ENCODE results near the gene PROSER3.
"Not testable (repeated sequence)": the region's sequence is repeated elsewhere in the genome, so short reads cannot be mapped to it uniquely, and the experiment has no call there.

Gene PROSER3

DNA sequence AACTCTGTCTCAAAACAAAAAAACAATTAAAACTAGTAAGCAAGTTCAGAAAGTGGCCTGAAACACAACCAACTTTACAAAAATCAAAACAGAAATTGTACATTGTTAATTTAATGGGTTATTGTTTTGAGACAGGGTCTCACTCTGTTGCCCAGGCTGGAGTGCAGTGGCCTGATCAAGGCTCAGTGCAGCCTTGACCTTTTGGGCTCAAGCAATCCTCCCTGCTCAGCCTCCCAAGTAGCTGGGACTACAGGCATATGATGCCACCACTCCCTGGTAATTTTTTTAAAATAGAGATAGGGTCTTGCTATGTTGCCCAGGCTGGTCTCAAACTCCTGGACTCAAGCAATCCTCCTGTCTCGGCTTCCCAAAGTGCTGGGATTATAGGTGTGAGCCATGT lies 37.6 kb downstream of the PROSER3 start:
- DNase-seq: not testable (repeated sequence)

DNA sequence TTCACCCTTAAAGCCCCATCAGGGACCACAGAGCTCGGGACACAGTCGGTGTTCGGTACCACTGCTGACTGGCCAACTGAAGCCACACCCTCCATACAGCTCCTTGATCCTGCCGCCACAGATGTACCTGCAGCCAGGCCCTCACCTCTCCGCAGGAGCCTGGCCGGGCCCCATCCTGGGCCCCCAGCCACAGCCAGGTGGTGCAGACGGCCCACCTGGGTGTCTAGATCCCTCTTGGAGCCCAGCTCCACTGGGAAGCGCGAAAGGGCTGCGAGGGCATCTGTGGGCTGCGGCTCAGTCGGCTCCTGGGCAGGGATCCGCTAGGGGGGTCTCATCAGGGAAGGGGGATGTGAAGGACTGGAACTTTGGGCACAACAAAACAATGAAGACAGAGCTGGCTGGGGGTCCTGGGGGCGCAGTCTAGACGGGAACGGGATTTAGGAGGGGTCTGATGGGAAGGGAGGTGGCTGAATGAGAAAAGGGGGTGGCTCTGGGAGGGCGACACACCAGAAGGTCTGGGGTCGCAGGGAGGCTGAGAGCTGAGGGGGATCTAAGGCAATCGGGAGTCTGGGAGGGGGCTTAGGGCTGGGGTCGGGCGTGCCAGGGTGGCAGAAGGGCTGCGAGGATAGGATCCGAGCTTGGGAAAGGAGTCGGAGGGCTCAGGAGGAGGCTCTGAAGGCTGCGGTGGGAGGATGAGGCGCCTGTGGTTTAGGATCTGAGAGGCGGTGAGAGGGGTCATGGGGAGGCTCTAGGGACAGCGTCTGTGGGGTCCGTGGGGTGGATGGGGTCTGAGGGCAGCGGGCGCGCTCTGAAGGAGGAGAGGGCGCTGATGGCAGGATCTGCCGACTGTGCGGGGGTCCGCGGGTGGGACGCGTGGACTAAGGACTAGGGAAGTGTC lies 38.9 kb downstream of the PROSER3 start:
- DNase-seq: no peak

DNA sequence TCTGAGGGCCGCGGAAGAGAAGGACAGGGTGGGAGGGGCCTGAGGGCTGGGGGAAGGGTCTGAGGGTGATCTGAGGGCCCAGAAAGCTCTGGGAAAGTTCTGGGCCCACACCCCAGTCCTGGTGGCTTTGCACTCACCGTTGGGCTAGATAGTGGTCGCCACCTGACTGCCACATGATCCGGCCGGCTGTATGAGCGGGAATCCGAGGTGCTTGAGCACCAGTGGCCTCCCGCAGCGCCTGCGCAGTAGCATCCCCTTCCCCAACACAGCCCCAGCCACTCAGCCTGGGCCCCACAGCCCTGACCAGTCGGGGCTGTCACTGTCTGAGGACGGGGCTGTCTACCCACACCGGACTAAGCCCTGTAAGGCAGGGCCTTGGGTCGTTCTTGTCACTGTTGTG lies 39.7 kb downstream of the PROSER3 start:
- DNase-seq: no peak

- DNase-seq: no peak
Observed at GRCh38 chr19:35801828-35802227, 43.9 kb downstream of the PROSER3 start.

- DNase-seq: no peak
Observed at GRCh38 chr19:35805526-35806102, 47.6 kb downstream of the PROSER3 start.

- DNase-seq: no peak
Observed at GRCh38 chr19:35806597-35806996, 48.6 kb downstream of the PROSER3 start.

- DNase-seq: no peak
Observed at GRCh38 chr19:35807633-35808032, 49.7 kb downstream of the PROSER3 start.

DNA sequence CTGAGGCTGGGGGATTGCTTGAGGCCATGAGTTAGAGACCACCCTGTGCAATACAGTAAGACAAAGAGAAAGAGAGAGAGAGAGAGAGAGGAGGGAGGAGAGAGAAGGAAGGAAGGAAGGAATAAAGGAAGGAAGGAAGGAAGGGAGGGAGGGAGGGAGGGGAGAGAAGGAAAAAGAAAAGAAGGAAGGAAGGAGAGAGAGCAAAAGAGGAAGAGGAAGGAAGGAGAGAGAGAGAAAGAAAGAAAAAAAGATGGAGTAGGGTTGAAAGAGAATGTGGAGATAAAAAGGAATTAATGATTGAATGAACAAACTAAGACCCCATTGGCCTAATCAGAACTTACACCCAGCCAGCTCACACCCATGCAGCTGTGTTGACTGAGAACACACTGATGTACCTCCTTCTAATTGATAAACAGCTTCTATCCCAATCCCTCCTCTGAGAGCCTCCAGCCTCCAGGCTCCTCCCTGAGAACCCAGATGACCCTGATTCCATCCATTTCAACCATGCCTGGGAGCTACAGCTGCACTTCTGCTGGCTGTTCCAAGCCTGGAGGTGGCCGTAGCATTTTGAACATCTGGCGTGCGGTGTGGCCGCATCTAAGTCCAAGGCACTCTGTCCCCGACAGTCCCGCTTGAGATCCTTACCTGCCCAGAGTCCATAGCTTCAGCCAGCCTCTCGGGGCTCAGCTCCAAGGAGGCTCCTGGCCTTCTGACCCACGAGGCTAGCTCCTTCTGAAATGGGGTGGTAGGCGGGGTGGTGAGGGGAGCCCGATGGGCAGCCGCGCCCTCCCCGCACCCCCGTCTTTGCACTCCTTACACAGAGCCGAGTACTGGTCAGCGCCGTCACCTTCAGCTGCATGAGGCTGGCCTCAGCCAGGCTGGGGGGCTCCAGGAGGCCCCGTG lies 53.6 kb downstream of the PROSER3 start:
- no peak for DNase-seq

GRCh38 chr19:35812220-35813042 lies 54.5 kb downstream of the PROSER3 start, which contains the start of gene PRODH2:
Gene PRODH2 (minus strand): TSS chr19:35812845. CDS start chr19:35812805, 40 bp downstream.
- no peak for DNase-seq

- DNase-seq: no peak
Observed at GRCh38 chr19:35813043-35813890, 55.3 kb downstream of the PROSER3 start.

GRCh38 chr19:35816262-35816661 lies 58.3 kb downstream of the PROSER3 start:
- DNase-seq: no peak

GRCh38 chr19:35816846-35817245 lies 58.9 kb downstream of the PROSER3 start:
- no peak for DNase-seq

GRCh38 chr19:35818445-35818844 lies 60.5 kb downstream of the PROSER3 start:
- no peak for DNase-seq

Data from activated naive CD4-positive, alpha-beta T cell treated with anti-CD3 and anti-CD28 coated beads, Interleukin-2, amount 50 U/mL, for 16 hours (primary cell).